Activated CD4-positive, alpha-beta T cell treated with anti-CD3 and anti-CD28 coated beads, Interleukin-2, amount 10 ng/mL, durations not matched to agents 7 days and 5 days (primary cell): ENCODE measurements around the gene CSNK2A1. TPM values are rescaled to one million over a fixed set of nuclear protein-coding genes. Genes with fewer than 3 reads are reported as not detected.
"Not testable (repeated sequence)": the region's sequence is repeated elsewhere in the genome, so short reads cannot be mapped to it uniquely, and the experiment has no call there.

Experiments used
- CTCF ChIA-PET: fragments of 350-600 bp; sonication (Branson Sonifier 250); formaldehyde crosslinking; loops from one replicate; lab custom pipeline; 2021; ENCODE audit warnings: antibody characterized with exemption; lab: Charles Lee
- POLR2A ChIA-PET: fragments of 350-600 bp; sonication (Branson Sonifier 250); formaldehyde crosslinking; loops from one replicate; lab custom pipeline; 2021; ENCODE audit warnings: antibody characterized with exemption; lab: Charles Lee
- DNase-seq: peaks from one replicate; pipeline ENCODE4 v3.0.0-alpha.2; 2020
- H3K27ac Mint-ChIP-seq: one replicate; pipeline ENCODE4 v1.8.0; 2021; ENCODE audit warnings: mild to moderate bottlenecking, moderate library complexity, mixed read lengths
- H3K27me3 Mint-ChIP-seq: one replicate; pipeline ENCODE4 v1.8.0; 2021; ENCODE audit warnings: mixed read lengths
- H3K36me3 Mint-ChIP-seq: one replicate; pipeline ENCODE4 v1.8.0; 2021; ENCODE audit warnings: low read depth, mixed read lengths
- H3K4me1 Mint-ChIP-seq: one replicate; pipeline ENCODE4 v1.8.0; 2021; ENCODE audit warnings: mixed read lengths
- H3K4me3 Mint-ChIP-seq: one replicate; pipeline ENCODE4 v1.8.0; 2021; ENCODE audit warnings: mild to moderate bottlenecking, moderate library complexity, mixed read lengths
- H3K9me3 Mint-ChIP-seq: one replicate; pipeline ENCODE4 v1.8.0; 2021; ENCODE audit warnings: mixed read lengths
- total RNA-seq, 2 experiments: library from RNA; stranded (reverse); gene quantifications; one replicate each; pipeline ENCODE4 v1.2.3, GENCODE V29; 2021

The CSNK2A1 gene
- total RNA-seq, 2 experiments from 2014 or later, result 111 to 133 TPM

GRCh38 chr20:472137-472846, 71.3 kb downstream of the CSNK2A1 start:
- Mint-ChIP-seq H3K4me3 (no peak overlapping the region), H3K27me3 (peaks cover 9% of the 10 kb centered on the region), H3K4me1 (peaks cover 3% of the 10 kb centered on the region), H3K27ac (peak overlapping the region; percentile 68), H3K9me3 (peaks cover 47% of the 10 kb centered on the region), H3K36me3 (peaks cover 32% of the 10 kb centered on the region)
- no peak for DNase-seq
- ChIA-PET POLR2A (no interaction called here), CTCF (interaction anchor here (1.4 kb wide), 1 partner anchor 142 kb away, joined by 4 read pairs; no protein-coding TSS in a partner anchor)

GRCh38 chr20:469746-470490, 73.7 kb downstream of the CSNK2A1 start:
- Mint-ChIP-seq H3K36me3 (peaks cover 29% of the 10 kb centered on the region), H3K4me1 (peaks cover 2% of the 10 kb centered on the region), H3K27me3 (peaks cover 11% of the 10 kb centered on the region), H3K4me3 (no peak overlapping the region), H3K9me3 (peaks cover 53% of the 10 kb centered on the region), H3K27ac (no peak overlapping the region)
- no peak for DNase-seq
- CTCF ChIA-PET, result interaction anchor here (0.8 to 1.7 kb wide), 2 partner anchors 10 to 116 kb away, joined by 3 to 4 read pairs; no protein-coding TSS in a partner anchor
- POLR2A ChIA-PET, result no interaction called here

GRCh38 chr20:467755-468154, 75.8 kb downstream of the CSNK2A1 start:
- no peak overlapping the region for H3K4me3 Mint-ChIP-seq
- CTCF ChIA-PET, result no interaction called here
- H3K4me1 Mint-ChIP-seq, result peaks cover 6% of the 10 kb centered on the region
- H3K27ac Mint-ChIP-seq, result no peak overlapping the region
- peaks cover 17% of the 10 kb centered on the region for H3K36me3 Mint-ChIP-seq
- H3K9me3 Mint-ChIP-seq, result peaks cover 48% of the 10 kb centered on the region
- no peak for DNase-seq
- H3K27me3 Mint-ChIP-seq, result peaks cover 11% of the 10 kb centered on the region
- POLR2A ChIA-PET, result no interaction called here

- ChIA-PET CTCF (interaction anchor here (0.6 to 1.2 kb wide), 4 partner anchors 16 to 108 kb away, joined by 3 to 5 read pairs (median 3); partner anchors contain the start of gene TRIB3), POLR2A (no interaction called here)
- Mint-ChIP-seq H3K27me3 (peaks cover 2% of the 10 kb centered on the region), H3K4me1 (peaks cover 43% of the 10 kb centered on the region), H3K9me3 (peaks cover 7% of the 10 kb centered on the region), H3K4me3 (peak within 1 kb of the TSS; percentile 92), H3K27ac (peak within 1 kb of the TSS; percentile 93), H3K36me3 (peaks cover 5% of the 10 kb centered on the region)
- peak; percentile 87 for DNase-seq
Observed at GRCh38 chr20:462199-462991, 81.2 kb downstream of the CSNK2A1 start, which contains the start of gene TBC1D20. Gene TBC1D20 (minus strand): TSS chr20:462533. CDS start chr20:462405, 128 bp downstream.

- peak; percentile 63 for DNase-seq
- H3K27ac Mint-ChIP-seq, result peak overlapping the region; percentile 93
- CTCF ChIA-PET, result interaction anchor here (0.6 to 1.0 kb wide), 3 partner anchors 17 to 107 kb away, joined by 3 to 5 read pairs (median 3); no protein-coding TSS in a partner anchor
- peaks cover 45% of the 10 kb centered on the region for H3K4me1 Mint-ChIP-seq
- peak overlapping the region; percentile 92 for H3K4me3 Mint-ChIP-seq
- H3K36me3 Mint-ChIP-seq, result peaks cover 4% of the 10 kb centered on the region
- peaks cover 2% of the 10 kb centered on the region for H3K27me3 Mint-ChIP-seq
- peaks cover 2% of the 10 kb centered on the region for H3K9me3 Mint-ChIP-seq
- POLR2A ChIA-PET, result no interaction called here
Observed at GRCh38 chr20:461254-462198, 82.1 kb downstream of the CSNK2A1 start.

- POLR2A ChIA-PET, result no interaction called here
- no peaks in the 10 kb centered on the region for H3K27me3 Mint-ChIP-seq
- peak overlapping the region; percentile 72 for H3K27ac Mint-ChIP-seq
- peaks cover 4% of the 10 kb centered on the region for H3K36me3 Mint-ChIP-seq
- CTCF ChIA-PET, result interaction anchor here (0.9 to 1.1 kb wide), 4 partner anchors 9 to 18 kb away, joined by 3 to 5 read pairs (median 3); no protein-coding TSS in a partner anchor
- H3K9me3 Mint-ChIP-seq, result no peaks in the 10 kb centered on the region
- peak overlapping the region; percentile 92 for H3K4me3 Mint-ChIP-seq
- no peak for DNase-seq
- peaks cover 47% of the 10 kb centered on the region for H3K4me1 Mint-ChIP-seq
Observed at GRCh38 chr20:460707-461106, 82.9 kb downstream of the CSNK2A1 start.

GRCh38 chr20:460180-460579, 83.4 kb downstream of the CSNK2A1 start:
- POLR2A ChIA-PET, result no interaction called here

GRCh38 chr20:458776-459175, 84.8 kb downstream of the CSNK2A1 start:
- DNase-seq, result no peak
- Mint-ChIP-seq H3K4me1 (peaks cover 47% of the 10 kb centered on the region), H3K9me3 (no peaks in the 10 kb centered on the region), H3K27ac (no peak overlapping the region), H3K4me3 (no peak overlapping the region), H3K27me3 (no peaks in the 10 kb centered on the region), H3K36me3 (peaks cover 4% of the 10 kb centered on the region)
- CTCF ChIA-PET, result interaction anchor here (0.9 to 1.1 kb wide), 2 partner anchors 20 to 104 kb away, joined by 3 read pairs; no protein-coding TSS in a partner anchor
- POLR2A ChIA-PET, result no interaction called here

More at GRCh38 chr20:460180-460579, 83.4 kb downstream of the CSNK2A1 start:
- H3K27ac Mint-ChIP-seq, result no peak overlapping the region
- DNase-seq, result no peak
- no peaks in the 10 kb centered on the region for H3K27me3 Mint-ChIP-seq
- CTCF ChIA-PET, result interaction anchor here (0.6 to 1.1 kb wide), 5 partner anchors 9 to 106 kb away, joined by 3 to 5 read pairs (median 3); no protein-coding TSS in a partner anchor
- H3K9me3 Mint-ChIP-seq, result no peaks in the 10 kb centered on the region
- H3K36me3 Mint-ChIP-seq, result peaks cover 4% of the 10 kb centered on the region
- peaks cover 47% of the 10 kb centered on the region for H3K4me1 Mint-ChIP-seq
- peak overlapping the region; percentile 92 for H3K4me3 Mint-ChIP-seq

GRCh38 chr20:454951-455350, 88.6 kb downstream of the CSNK2A1 start:
- peaks cover 29% of the 10 kb centered on the region for H3K4me1 Mint-ChIP-seq
- H3K27ac Mint-ChIP-seq, result no peak overlapping the region
- DNase-seq, result no peak
- no peak overlapping the region for H3K4me3 Mint-ChIP-seq
- H3K27me3 Mint-ChIP-seq, result no peaks in the 10 kb centered on the region
- ChIA-PET CTCF (interaction anchor here (1.0 to 1.3 kb wide), 2 partner anchors 24 to 100 kb away, joined by 3 read pairs; no protein-coding TSS in a partner anchor), POLR2A (no interaction called here)
- no peaks in the 10 kb centered on the region for H3K9me3 Mint-ChIP-seq
- peaks cover 7% of the 10 kb centered on the region for H3K36me3 Mint-ChIP-seq

GRCh38 chr20:452021-452420, 91.6 kb downstream of the CSNK2A1 start:
- CTCF ChIA-PET, H3K36me3 Mint-ChIP-seq, H3K9me3 Mint-ChIP-seq, H3K27ac Mint-ChIP-seq, POLR2A ChIA-PET, DNase-seq, H3K27me3 Mint-ChIP-seq, H3K4me3 Mint-ChIP-seq: not testable (repeated sequence)
- peaks cover 15% of the 10 kb centered on the region for H3K4me1 Mint-ChIP-seq

GRCh38 chr20:445514-446336, 97.9 kb downstream of the CSNK2A1 start:
- Mint-ChIP-seq H3K36me3 (peaks cover 48% of the 10 kb centered on the region), H3K4me1 (peaks cover 9% of the 10 kb centered on the region), H3K27ac (no peak overlapping the region), H3K9me3 (no peaks in the 10 kb centered on the region), H3K27me3 (no peaks in the 10 kb centered on the region), H3K4me3 (no peak overlapping the region)
- ChIA-PET CTCF (interaction anchor here (1.0 kb wide), 1 partner anchor 14 kb away, joined by 3 read pairs; no protein-coding TSS in a partner anchor), POLR2A (no interaction called here)
- no peak for DNase-seq
